ELR (cell line): Measurements from ENCODE around the gene TOMM5.

Source experiments
- DNase-seq: peaks from one replicate; pipeline ENCODE4 v3.0.0-alpha.2; 2015; ENCODE audit warnings: low read depth

Gene TOMM5

DNA sequence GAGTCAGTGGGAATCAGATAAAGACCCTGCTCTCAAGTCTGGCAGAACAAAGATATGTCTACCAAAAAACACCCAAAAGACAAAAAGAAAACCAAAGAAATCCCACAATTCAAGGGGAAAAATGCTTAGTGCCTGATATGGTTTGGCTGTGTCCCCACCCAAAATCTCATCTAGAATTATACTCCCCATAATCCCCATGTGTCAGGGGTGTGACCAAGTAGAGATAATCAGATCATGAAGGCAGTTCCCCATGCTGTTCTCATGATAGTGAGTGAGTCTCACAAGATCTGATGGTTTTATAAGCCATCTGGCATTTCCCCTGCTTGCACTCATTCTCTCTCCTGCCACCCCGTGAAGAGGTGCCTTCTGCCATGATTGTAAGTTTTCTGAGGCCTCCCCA lies 29.6 kb downstream of the TOMM5 start:
- DNase-seq, result no peak

- DNase-seq, result no peak
These were observed 30.7 kb downstream of the TOMM5 start for GRCh38 chr9:37561682-37562081.

GRCh38 chr9:37559855-37560592 lies 32.4 kb downstream of the TOMM5 start:
- no peak for DNase-seq

- no peak for DNase-seq
These were observed 33.3 kb downstream of the TOMM5 start for GRCh38 chr9:37559125-37559524.

- DNase-seq, result no peak
These were observed 36.6 kb downstream of the TOMM5 start for GRCh38 chr9:37555786-37556185.

DNA sequence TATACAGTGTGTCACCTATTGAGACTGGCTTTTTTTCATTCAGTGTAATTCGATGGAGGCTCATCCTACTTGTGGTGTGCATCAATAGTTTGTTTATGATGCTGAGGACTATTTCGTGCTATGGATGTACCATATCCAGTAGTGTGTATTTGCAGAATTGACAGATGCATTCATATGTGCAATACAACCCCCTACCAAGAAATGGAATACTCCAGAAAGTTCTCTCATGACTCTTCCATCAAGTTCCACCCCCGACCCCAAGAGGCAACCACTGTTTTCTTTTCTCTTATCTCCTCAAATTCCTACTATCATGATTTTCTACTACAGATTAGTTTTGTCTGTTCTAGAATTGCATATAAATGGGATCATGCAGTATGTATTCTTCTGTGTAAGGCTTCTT lies 38.1 kb downstream of the TOMM5 start:
- no peak for DNase-seq

- DNase-seq, result no peak
These were observed 40.5 kb downstream of the TOMM5 start for GRCh38 chr9:37551888-37552287.

DNA sequence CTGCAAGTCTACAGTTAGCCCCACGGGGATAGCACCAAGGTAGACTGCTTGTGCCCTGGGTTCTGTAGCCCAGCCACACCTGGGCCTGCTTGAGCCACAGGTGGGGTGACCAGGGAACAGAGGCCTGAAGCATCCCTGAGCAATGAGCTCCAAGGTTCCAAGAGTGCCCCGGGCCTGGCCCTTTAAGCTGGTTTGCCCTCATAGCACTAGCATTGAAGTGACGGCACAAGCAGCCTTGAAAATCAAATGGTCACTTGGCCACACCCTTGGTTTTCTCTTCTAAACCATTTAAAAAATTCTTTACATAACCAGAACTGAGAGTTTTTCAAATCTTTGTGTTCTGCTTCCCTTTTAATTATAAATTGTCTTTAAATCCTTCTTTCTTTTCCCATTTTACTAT lies 40.9 kb downstream of the TOMM5 start:
- DNase-seq, result no peak

DNA sequence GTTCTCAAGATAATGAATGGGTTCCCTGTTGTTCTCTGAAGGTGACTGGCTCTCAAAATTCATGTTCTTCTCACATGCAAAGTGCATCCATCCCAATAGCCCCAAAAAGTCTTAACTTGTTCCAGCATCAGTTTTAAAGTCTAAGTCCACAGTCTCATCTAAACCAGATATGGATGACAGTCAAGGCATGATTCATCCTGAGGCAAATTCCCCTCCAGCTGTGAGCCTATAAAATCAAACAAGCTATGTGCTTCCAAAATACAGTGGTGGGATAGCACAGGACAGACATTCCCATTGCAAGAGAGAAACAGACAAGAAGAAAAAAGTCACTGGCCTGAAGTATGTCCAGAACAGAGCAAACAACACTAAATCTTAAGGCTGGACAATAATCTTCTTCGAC lies 41.6 kb downstream of the TOMM5 start:
- DNase-seq, result peak; percentile 23

DNA sequence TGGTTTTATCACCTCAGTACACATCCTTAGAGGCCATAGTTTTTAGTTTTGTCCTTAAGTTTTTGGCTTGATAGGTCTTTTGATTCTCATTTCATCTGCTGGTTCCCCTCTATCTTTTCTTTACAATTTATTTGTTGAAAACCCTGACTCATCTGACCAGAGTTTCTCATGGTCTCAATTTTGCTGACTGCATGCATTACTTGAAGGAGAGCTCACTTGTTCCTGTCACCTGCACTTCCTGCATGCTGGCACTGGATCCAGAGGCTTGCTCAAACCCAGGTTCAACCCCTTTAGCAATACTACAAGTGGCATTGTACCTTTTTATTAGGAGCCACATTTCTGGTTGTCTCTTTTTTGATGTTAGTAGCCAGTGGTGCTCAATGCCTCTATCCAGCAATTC lies 42.9 kb downstream of the TOMM5 start:
- DNase-seq, result peak; percentile 15

- no peak for DNase-seq
These were observed 45.0 kb downstream of the TOMM5 start for GRCh38 chr9:37547328-37547878.

DNA sequence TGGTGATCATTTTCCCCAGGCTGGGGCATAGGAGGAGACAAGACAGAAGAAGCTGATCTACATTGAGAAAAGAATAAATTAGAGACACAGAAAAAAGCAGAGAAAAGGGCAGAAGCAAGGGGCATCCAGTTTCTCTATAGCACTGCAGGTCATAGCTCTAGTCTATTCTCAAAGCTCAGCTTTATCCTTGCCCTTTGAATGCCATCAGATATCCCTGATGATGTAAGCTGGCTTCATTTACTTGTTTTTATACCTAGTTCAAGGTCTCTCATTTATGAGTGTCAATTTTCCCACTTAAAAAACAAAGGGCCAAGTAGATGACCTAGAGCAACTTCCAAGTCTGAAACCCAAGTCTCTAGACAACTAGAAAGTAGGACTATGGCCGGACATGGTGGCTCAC lies 48.9 kb downstream of the TOMM5 start:
- no peak for DNase-seq

DNA sequence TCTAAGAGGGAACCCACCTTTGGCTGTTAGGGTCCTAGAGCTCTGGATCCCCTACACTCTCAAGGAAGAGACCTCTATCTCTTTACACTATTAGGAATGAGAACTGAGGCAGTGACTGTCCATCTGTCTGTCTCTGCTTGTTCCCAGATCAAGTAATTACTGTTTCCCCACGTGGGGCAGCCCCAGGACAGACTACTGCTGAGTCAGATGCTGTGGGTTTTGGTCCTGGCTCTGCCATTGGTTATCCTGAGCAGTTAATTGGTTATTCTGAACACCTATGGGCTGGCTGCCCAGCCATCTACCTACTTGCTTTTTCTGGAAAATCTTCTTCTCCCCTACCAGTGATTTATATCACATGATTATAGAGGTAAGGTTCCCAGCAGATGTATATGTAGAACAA lies 49.5 kb downstream of the TOMM5 start:
- no peak for DNase-seq

DNA sequence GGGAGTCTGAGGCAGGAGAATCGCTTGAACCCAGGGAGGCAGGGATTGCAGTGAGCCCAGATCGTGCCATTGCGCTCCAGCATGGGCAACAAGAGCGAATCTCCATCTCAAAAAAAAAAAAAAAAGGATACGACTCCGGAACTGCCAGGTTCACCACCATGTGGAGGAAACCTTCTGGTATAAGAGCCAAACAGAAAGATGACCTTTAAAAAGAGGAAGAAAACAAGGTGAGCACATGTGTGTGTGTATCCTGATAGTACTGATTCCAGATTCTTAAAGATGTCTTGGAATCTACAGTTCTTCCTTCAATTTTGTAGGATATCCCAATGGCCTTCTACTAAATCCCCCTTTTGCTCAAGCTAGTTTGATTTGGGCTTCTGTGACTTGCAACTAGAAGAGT lies 49.9 kb downstream of the TOMM5 start:
- no peak for DNase-seq

DNA sequence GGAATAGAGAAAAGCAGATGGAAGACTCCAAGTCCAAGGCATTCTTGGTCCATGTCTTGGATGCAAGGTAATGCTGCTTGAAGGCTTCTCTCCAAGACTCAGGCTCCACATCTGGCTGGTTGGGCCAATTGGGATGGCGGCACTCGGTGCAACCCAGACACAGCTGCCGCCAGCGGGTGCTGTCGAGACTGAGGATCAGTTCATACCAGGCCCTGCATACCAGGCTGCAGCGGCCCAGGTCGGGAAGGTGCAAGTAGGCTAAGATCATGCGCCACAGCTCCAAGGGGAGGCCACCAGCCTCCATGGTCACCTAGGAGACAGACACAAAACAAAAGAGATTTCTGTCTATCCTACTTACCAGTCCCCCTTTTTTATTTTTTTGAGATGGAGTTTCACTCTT lies 50.9 kb downstream of the TOMM5 start:
- no peak for DNase-seq

- DNase-seq, result no peak
These were observed 51.8 kb downstream of the TOMM5 start for GRCh38 chr9:37540634-37541033.

DNA sequence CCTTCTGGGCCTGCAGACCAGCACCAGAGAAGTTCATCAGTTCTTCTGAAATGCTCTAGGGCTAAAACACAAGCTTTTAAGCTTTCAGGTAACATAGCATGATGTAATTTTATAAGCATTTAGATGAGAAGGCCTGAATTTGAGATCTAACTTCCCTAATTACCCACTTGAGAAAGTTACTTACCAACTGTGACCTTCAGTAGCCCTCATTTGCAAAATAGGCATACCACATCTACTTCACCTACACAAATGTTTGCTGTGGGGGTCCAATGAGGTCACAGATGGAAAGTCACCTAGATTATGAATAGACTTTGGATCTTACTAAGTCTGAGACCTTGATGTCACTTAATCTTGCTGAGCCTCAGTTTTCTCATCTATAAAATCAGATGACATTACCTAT lies 52.8 kb downstream of the TOMM5 start:
- no peak for DNase-seq
